ENCODE data around the gene LRIT1.

- TF ChIP-seq EZH2phosphoT487 (IDR thresholded peaks at IDR 0.05; ENCODE audit: insufficient read depth, low read depth) (no peak), EZH2 (IDR thresholded peaks at IDR 0.05; ENCODE audit: insufficient read depth, poor library complexity, severe bottlenecking) (no peak)
Measured at GRCh38 chr10:84265418-84265817, 24.1 kb upstream of the LRIT1 start.

All from GM23248 (cell line).